ENCODE results near the gene APBB2.
"Not testable (repeated sequence)": the region's sequence is repeated elsewhere in the genome, so short reads cannot be mapped to it uniquely, and the experiment has no call there.

Gene APBB2

GRCh38 chr4:41052287-41052686, 162.1 kb downstream of the APBB2 start:
- FAIRE-seq (no peak), DNase-seq (ENCODE audit: insufficient read length, low spot score) (no peak)
- no peak for TF ChIP-seq CTCF (IDR thresholded peaks at IDR 0.05; ENCODE audit: insufficient read depth, missing control alignments)

GRCh38 chr4:41050880-41051775, 163.2 kb downstream of the APBB2 start:
- no peak for DNase-seq (ENCODE audit: insufficient read length, low spot score)
- no peak for FAIRE-seq
- no peak for TF ChIP-seq CTCF (IDR thresholded peaks at IDR 0.05; ENCODE audit: insufficient read depth, missing control alignments)

- FAIRE-seq: no peak
- no peak for DNase-seq (ENCODE audit: insufficient read length, low spot score)
- TF ChIP-seq CTCF (IDR thresholded peaks at IDR 0.05; ENCODE audit: insufficient read depth, missing control alignments): no peak
Measured at GRCh38 chr4:41050116-41050515, 164.2 kb downstream of the APBB2 start.

- DNase-seq (ENCODE audit: insufficient read length, low spot score); FAIRE-seq: not testable (repeated sequence)
Measured at GRCh38 chr4:41049176-41049575, 165.2 kb downstream of the APBB2 start.

GRCh38 chr4:41044791-41045190, 169.6 kb downstream of the APBB2 start:
- no peak for FAIRE-seq

GRCh38 chr4:41044165-41044564, 170.2 kb downstream of the APBB2 start:
- TF ChIP-seq CTCF (IDR thresholded peaks at IDR 0.05; ENCODE audit: insufficient read depth, missing control alignments): no peak
- FAIRE-seq (no peak), DNase-seq (ENCODE audit: insufficient read length, low spot score) (no peak)

More at GRCh38 chr4:41044791-41045190, 169.6 kb downstream of the APBB2 start:
- no peak for DNase-seq (ENCODE audit: insufficient read length, low spot score)
- no peak for TF ChIP-seq CTCF (IDR thresholded peaks at IDR 0.05; ENCODE audit: insufficient read depth, missing control alignments)

- no peak for FAIRE-seq
- TF ChIP-seq CTCF (IDR thresholded peaks at IDR 0.05; ENCODE audit: insufficient read depth, missing control alignments): no peak
- no peak for DNase-seq (ENCODE audit: insufficient read length, low spot score)
Measured at GRCh38 chr4:41043465-41043864, 170.9 kb downstream of the APBB2 start.

Measured in D721Med (cell line).